LNCAP (cell line): ENCODE measurements around the gene GRIK2.

Experiments used
- TF ChIP-seq, protein P1 (sequence below): fragments of 450-650 bp; IDR thresholded peaks from 2 replicates; pipeline ENCODE4 v1.5.1; 2017; ENCODE audit warnings: mild to moderate bottlenecking

GRIK2 gene

DNA sequence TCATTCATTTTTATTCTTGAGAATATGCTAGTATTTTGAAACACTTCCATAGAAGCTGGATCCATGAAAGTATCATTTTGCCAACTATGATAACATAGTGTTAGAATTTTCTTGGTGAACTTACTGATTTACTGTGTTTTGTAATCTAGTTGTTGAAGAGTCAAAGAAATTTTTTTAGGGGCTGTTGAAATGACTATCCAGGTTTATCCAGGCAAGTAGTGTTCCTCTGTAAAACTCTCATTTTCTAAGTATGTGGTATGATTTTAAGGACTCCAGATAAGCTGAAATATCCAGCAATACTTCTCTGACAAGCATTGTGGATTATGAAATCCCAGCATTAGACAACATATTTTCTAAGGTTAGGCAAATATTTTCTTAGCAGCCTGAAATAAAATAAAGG is 95.9 kb downstream of the GRIK2 start:
- TF ChIP-seq, protein P1, sequence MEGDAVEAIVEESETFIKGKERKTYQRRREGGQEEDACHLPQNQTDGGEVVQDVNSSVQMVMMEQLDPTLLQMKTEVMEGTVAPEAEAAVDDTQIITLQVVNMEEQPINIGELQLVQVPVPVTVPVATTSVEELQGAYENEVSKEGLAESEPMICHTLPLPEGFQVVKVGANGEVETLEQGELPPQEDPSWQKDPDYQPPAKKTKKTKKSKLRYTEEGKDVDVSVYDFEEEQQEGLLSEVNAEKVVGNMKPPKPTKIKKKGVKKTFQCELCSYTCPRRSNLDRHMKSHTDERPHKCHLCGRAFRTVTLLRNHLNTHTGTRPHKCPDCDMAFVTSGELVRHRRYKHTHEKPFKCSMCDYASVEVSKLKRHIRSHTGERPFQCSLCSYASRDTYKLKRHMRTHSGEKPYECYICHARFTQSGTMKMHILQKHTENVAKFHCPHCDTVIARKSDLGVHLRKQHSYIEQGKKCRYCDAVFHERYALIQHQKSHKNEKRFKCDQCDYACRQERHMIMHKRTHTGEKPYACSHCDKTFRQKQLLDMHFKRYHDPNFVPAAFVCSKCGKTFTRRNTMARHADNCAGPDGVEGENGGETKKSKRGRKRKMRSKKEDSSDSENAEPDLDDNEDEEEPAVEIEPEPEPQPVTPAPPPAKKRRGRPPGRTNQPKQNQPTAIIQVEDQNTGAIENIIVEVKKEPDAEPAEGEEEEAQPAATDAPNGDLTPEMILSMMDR, result no peak

DNA sequence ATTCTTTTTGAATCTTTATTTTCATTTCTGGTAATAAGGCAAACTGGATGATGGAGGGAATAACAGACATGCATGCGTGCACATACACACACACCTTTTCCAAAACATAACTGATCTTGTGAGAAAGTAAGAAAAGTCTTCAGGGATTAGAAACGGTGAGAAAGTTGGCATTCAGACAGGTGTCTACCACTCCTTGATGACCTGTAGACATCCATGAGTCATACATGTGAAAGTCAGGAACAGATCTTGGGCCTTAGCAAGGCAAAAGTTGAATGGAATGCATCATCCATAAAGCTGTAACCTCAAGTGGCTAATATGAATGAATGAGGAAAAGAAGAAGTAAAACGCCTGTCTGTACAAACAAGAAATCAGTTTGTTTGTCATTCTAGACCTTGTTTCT is 97.3 kb downstream of the GRIK2 start:
- TF ChIP-seq, protein P1, result no peak

DNA sequence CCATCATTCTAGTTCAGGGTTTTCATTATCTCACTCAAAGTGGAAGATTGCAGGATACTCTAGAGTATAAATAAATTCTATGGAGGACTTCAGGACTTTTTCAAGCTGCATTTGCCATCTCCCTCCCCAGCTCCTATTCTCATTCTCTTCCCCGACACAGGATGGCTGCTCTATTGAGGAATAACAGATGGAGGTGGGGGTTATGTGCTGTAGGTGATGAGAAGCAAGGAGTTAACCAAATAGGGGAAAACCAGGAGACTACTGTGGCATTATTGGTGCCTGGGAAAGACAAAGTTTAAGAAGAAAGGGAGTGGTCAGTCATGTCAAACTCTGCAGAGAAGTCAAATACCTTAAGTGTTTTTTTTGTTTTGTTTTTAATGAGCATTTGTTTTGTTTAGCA is 109.3 kb downstream of the GRIK2 start:
- TF ChIP-seq, protein P1, result no peak

DNA sequence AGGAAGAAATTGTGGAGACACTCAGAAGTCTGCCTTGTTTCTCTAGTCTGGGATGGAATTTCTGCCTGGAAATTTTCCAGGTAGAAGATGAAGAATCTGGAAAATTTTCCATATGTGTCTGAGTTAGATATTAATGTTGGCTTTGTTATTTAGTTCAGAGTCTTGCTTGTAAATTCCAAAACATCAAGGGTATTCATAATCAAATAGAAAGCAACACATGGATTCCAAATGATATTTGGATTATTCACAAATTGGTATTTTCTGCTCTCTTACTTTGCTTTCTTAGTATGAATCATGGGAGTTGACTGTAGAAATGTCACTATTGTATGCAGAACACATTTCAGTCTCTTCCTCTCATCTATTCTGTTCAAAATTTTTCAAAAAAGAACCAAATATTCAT is 116.0 kb downstream of the GRIK2 start:
- TF ChIP-seq, protein P1, result no peak

DNA sequence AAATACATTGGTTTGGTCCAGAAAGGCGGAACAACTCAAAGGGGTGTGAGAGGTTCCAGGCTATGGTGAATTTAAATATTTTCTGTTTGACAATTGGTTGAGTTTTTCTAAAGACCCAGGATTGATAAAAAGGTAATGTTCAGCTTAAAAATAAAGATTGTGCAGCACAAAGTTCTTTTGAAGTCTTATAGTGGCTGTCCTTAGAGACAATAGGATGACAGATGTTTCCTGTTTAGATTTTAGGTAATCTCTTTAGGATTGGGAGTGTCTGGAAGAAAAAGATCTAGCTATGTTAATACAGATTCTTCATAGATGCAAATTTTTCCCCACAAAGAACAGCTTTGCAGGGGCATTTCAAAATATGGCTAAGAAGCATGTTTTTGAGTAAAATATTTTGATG is 119.7 kb downstream of the GRIK2 start:
- TF ChIP-seq, protein P1, result no peak

DNA sequence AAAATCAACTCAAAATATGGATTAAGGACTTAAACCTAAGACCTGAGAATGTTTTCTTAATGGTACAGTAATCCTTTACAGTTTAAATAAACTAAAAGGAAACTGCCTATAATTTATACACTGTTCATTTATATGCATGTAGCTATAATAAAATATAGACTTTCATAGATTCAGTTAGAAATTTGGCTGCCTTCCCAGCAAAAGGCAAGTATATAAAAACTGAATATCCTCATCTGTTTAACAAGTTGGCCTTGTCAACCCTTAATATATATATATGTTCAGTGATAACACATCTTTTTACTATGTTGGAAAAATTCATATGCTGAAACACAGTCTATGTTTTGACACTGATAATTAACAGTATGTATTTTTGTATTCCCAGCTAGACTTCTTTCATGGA is 123.1 kb downstream of the GRIK2 start:
- TF ChIP-seq, protein P1, result no peak

DNA sequence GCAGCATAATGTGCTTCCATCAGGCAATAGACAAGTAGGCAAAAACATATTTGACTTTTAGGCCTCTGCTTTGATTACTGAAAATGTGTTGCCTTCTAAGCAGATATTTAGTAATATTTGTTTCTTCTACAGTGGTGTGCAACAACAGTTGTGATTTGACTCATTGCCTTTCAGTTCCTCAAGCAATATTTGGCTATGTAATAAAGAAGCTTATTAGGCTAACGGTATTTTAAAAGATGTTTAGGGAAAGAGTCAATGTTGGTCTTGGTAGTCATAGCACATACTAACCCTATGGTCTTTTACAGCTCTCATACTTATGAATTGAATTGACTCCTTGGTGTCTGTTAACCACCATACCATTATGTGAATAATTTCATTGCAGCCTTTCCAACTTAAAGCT is 124.1 kb downstream of the GRIK2 start:
- TF ChIP-seq, protein P1, result no peak

DNA sequence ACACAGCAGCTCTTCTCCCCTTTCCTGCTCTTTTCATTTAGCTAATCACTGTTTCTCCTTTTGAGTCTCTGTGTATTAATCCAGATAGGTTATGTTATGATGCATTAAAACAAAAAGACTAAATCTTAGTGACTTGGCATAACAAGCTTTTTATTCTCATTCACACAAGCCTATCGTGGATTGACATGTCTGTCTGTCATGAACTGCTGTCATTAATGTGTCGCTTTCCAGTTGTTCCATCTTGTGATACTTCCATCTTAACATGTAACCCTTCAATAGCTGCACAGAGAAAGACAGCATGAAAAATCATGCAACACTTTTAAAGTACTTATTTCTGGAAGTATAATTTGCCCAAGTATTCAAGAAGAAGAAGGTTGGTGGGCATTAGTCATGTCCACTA is 128.7 kb downstream of the GRIK2 start:
- TF ChIP-seq, protein P1, result no peak
